Suprapubic skin (tissue), 3 donors: ENCODE results near the gene WFDC5.

Experiments
- CTCF ChIP-seq, 2 donors: fragments of 200-600 bp in 1 of 2; fragments of 450-650 bp in 1 of 2; sonication (generic) in 1 of 2; IDR thresholded peaks; one replicate each; pipeline ENCODE4 v1.5.1; 2016 to 2019; ENCODE audit warnings: antibody characterized with exemption in 2 of 2, mild to moderate bottlenecking in 1 of 2, moderate library complexity in 1 of 2
- POLR2A ChIP-seq, 2 donors: fragments of 450-650 bp; IDR thresholded peaks; one replicate each; pipeline ENCODE4 v1.6.1; 2017; ENCODE audit warnings: antibody characterized with exemption in 2 of 2, mild to moderate bottlenecking in 2 of 2, moderate library complexity in 2 of 2

GRCh38 chr20:45152405-45152804, 37.4 kb upstream of the WFDC5 start:
- TF ChIP-seq CTCF (IDR thresholded peaks at IDR 0.05) (no peak), POLR2A (IDR thresholded peaks at IDR 0.05) (no peak)
